HG02852 (cell line): Measurements from ENCODE around the gene SLC9A8.
A peak's percentile ranks its signal among the peaks of the same experiment; 100 is the strongest.
"Not testable (repeated sequence)": the region's sequence is repeated elsewhere in the genome, so short reads cannot be mapped to it uniquely, and the experiment has no call there.

Experiments used
- ATAC-seq: cut with Tn5 transposase; IDR thresholded peaks from one replicate; pipeline ENCODE4 v1.9.1; 2021; ENCODE audit warnings: mild to moderate bottlenecking, moderate library complexity; ENCODE audit not compliant: unreplicated experiment

SLC9A8 gene

GRCh38 chr20:49812507-49813304 is at the start of gene SLC9A8:
Gene SLC9A8, plus strand, starts transcription at chr20:49812828. Its CDS starts 95 bp downstream, at chr20:49812923.
- peak; percentile 81 for ATAC-seq

GRCh38 chr20:49762940-49763766 is 49.5 kb upstream of the SLC9A8 start:
- ATAC-seq: no peak

- ATAC-seq: no peak
These were observed 47.3 kb upstream of the SLC9A8 start for GRCh38 chr20:49765413-49765736.

GRCh38 chr20:49765846-49766541 is 46.6 kb upstream of the SLC9A8 start:
- ATAC-seq: no peak

- no peak for ATAC-seq
These were observed 45.6 kb upstream of the SLC9A8 start for GRCh38 chr20:49766979-49767521.

- ATAC-seq: no peak
These were observed 44.2 kb upstream of the SLC9A8 start for GRCh38 chr20:49768204-49769047.

GRCh38 chr20:49769048-49769581 is 43.5 kb upstream of the SLC9A8 start:
- no peak for ATAC-seq

GRCh38 chr20:49770634-49771033 is 42.0 kb upstream of the SLC9A8 start:
- ATAC-seq: no peak

GRCh38 chr20:49774213-49774612 is 38.4 kb upstream of the SLC9A8 start:
- ATAC-seq: not testable (repeated sequence)

GRCh38 chr20:49775229-49775693 is 37.4 kb upstream of the SLC9A8 start:
- ATAC-seq: no peak

GRCh38 chr20:49779972-49780371 is 32.7 kb upstream of the SLC9A8 start:
- no peak for ATAC-seq

- ATAC-seq: no peak
These were observed 31.0 kb upstream of the SLC9A8 start for GRCh38 chr20:49781676-49782075.

GRCh38 chr20:49782439-49782838 is 30.2 kb upstream of the SLC9A8 start:
- ATAC-seq: not testable (repeated sequence)

- not testable (repeated sequence) for ATAC-seq
These were observed 29.3 kb upstream of the SLC9A8 start for GRCh38 chr20:49783021-49783995.

GRCh38 chr20:49784291-49784690 is 28.3 kb upstream of the SLC9A8 start:
- ATAC-seq: no peak

- ATAC-seq: peak; percentile 12
These were observed 27.3 kb upstream of the SLC9A8 start for GRCh38 chr20:49785149-49785851.

- peak; percentile 86 for ATAC-seq
These were observed 26.8 kb upstream of the SLC9A8 start for GRCh38 chr20:49785852-49786175.

- ATAC-seq: no peak
These were observed 26.4 kb upstream of the SLC9A8 start for GRCh38 chr20:49786196-49786595.
